ENCODE data around the gene PCDHGA2. TPM values are rescaled to one million over a fixed set of nuclear protein-coding genes. Genes with fewer than 3 reads are reported as not detected.
"Not testable (repeated sequence)": the region's sequence is repeated elsewhere in the genome, so short reads cannot be mapped to it uniquely, and the experiment has no call there.

PCDHGA2 gene
- total RNA-seq, 3 donors from 2014 or later = 0.41 to 3.8 (median 0.51) TPM

- H3K36me3 ChIP-seq (ENCODE audit: low read depth) = no peaks in the 10 kb centered on the region
- TF ChIP-seq CTCF (IDR thresholded peaks at IDR 0.05) = no peak
- intact Hi-C loops (cut with DNase I, micrococcal nuclease) = no loop called here
- ATAC-seq = no peak
- H3K9me3 ChIP-seq = peaks cover 83% of the 10 kb centered on the region
- DNase-seq = no peak
- no peak overlapping the region for H3K4me3 ChIP-seq
- no peaks in the 10 kb centered on the region for H3K4me1 ChIP-seq (ENCODE audit: low read depth)
Measured at GRCh38 chr5:141371572-141372475, 33.3 kb downstream of the PCDHGA2 start.

- H3K4me3 ChIP-seq = no peak within 1 kb of the TSS
- H3K36me3 ChIP-seq (ENCODE audit: low read depth) = no peaks in the 10 kb centered on the region
- ATAC-seq = no peak
- peaks cover 88% of the 10 kb centered on the region for H3K9me3 ChIP-seq
- no peaks in the 10 kb centered on the region for H3K4me1 ChIP-seq (ENCODE audit: low read depth)
- intact Hi-C loops (cut with DNase I, micrococcal nuclease) = no loop called here
- TF ChIP-seq CTCF (IDR thresholded peaks at IDR 0.05) = no peak
- DNase-seq = no peak
Measured at GRCh38 chr5:141373673-141374317, 35.2 kb downstream of the PCDHGA2 start, which contains the start of gene PCDHGA6. Gene PCDHGA6 (plus strand): TSS chr5:141373891. CDS start chr5:141374084, 193 bp downstream.

- Histone ChIP-seq H3K9me3 (peaks cover 83% of the 10 kb centered on the region), H3K4me1 (ENCODE audit: low read depth) (no peaks in the 10 kb centered on the region), H3K36me3 (ENCODE audit: low read depth) (no peaks in the 10 kb centered on the region), H3K4me3 (no peak overlapping the region)
- TF ChIP-seq CTCF (IDR thresholded peaks at IDR 0.05) = no peak
- intact Hi-C loops (cut with DNase I, micrococcal nuclease) = no loop called here
- DNase-seq = no peak
- ATAC-seq = no peak
Measured at GRCh38 chr5:141374627-141375026, 36.1 kb downstream of the PCDHGA2 start.

GRCh38 chr5:141375444-141376155, 37.0 kb downstream of the PCDHGA2 start:
- H3K36me3 ChIP-seq (ENCODE audit: low read depth); H3K4me3 ChIP-seq; H3K4me1 ChIP-seq (ENCODE audit: low read depth); ATAC-seq; DNase-seq; intact Hi-C loops (cut with DNase I, micrococcal nuclease): not testable (repeated sequence)
- peaks cover 81% of the 10 kb centered on the region for H3K9me3 ChIP-seq

GRCh38 chr5:141382469-141383294, 44.1 kb downstream of the PCDHGA2 start, which contains the start of gene PCDHGA7:
Gene PCDHGA7 (plus strand): TSS chr5:141382742. CDS start chr5:141382900, 158 bp downstream.
- TF ChIP-seq CTCF (IDR thresholded peaks at IDR 0.05) = no peak
- Histone ChIP-seq H3K9me3 (peaks cover 77% of the 10 kb centered on the region), H3K36me3 (ENCODE audit: low read depth) (no peaks in the 10 kb centered on the region), H3K4me3 (no peak within 1 kb of the TSS), H3K4me1 (ENCODE audit: low read depth) (no peaks in the 10 kb centered on the region)
- intact Hi-C loops (cut with DNase I, micrococcal nuclease) = no loop called here
- DNase-seq = no peak
- ATAC-seq = peak; percentile 22

Data from mucosa of descending colon (tissue), 3 donors.